ENCODE data around the gene NIN. TPM values are rescaled to one million over a fixed set of nuclear protein-coding genes. Genes with fewer than 3 reads are reported as not detected.

The NIN gene
- total RNA-seq, 1 donor from 2014 or later = 67.5 TPM

GRCh38 chr14:50839691-50840090 is 8.7 kb upstream of the NIN start:
- DNase-seq = no peak

DNA sequence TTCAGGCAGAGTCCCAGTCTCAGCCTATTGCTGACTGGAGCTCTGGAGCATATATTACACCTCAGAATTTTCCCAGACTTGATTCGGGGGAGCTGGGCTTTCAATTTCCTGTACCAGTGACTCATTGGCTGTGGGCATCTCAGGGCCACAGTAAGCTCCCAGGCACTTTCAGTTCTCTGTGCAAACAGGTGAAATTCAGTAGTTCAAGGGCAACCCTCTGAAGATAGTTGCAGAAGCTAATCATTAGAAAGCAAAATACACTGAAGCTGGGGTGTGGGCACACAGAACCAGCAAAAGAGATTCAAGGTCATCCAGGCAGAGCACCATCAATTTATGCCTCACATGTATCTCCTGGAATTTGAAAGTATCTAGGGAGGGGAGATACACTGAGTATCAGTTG is 8.1 kb upstream of the NIN start:
- DNase-seq = no peak

DNA sequence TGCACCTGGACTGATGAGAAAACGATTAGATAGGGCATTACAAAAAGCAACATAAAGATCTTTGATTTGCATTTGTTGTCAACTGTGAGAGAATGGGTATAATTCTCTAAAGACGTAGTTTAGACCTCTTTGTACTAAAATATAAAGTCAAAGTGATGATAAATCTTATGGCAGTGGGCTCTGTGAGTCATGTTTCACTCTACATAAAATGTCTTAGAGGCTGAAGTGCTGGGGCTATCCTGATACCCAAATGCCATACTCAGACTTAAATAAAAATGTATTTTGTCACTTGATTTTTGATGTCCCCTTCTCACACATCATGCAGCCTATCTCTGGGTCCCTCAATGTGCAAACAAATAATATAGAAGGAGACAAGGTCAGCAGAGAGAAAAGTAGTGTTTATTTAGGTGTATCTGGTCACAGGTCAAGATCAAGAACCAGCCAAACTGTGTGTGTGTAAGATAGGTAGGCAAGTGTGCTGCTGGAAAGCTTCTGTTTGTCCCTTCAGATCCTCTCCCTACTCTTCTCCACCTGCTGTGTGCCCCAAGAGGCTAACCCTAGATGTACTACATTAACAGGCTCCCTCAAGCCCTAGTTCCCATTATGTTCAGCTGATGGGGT is 7.0 kb upstream of the NIN start:
- no peak for DNase-seq

DNA sequence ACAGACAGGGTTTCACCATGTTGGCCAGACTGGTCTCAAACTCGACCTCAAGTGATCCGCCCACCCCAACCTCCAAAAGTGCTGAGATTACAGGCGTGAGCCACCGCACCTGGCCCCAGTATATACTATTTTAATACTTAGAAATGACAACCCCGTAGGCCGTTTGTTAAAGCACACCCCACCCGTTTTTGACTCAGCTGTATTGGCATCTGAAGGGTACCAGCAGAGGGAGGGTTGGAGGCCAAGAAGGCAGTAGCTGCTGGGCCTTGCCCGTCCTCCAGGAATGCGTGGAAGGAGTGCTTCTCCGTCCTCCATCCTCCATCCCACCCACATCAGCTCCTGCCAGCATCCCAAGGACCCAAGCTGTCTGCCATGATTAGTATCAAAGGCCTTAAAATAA is 6.3 kb upstream of the NIN start:
- DNase-seq = no peak

GRCh38 chr14:50836515-50836914 is 5.6 kb upstream of the NIN start:
- DNase-seq = no peak

DNA sequence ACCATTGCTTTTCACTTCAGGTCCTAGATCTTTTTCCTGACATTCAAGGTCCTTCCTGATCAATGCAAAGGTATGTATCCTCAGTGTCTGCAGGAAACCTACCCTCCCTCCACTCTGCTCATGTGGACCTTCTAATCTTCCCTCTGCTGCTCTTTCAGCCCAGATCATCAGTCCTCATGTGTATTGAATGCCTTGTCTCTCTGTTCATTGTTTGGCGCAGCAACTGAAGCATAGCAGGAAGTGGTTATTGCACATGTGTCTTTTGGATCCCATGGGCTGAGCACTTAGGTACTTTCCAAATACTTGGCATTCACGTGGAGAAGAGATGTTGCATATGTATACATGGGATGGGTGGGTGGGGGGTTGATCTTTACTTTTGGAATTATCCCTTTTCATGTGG is 4.3 kb upstream of the NIN start:
- DNase-seq = no peak

DNA sequence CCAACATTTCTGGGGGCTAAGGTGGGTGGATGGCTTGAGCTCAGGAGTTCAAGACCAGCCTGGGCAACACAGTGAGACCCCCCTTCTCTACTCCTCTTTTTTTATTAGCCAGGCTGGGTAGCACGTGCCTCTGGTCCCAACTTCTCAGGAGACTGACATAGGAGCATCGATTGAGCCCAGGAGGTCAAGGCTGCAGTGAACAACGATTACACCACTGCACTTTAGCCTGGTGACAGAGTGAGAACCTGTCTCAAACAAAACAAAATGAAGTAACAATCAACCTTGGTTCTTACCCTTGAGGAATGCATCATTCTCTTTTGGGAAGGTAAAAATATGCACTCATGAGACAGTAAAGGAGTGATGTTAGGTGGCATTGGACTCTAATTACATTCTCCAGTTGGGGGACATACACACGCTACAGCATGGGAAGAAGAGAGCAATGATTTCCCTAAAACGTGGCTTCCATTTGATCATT is 3.9 kb upstream of the NIN start:
- DNase-seq = no peak

GRCh38 chr14:50832935-50833630 is 2.1 kb upstream of the NIN start:
- DNase-seq = no peak

GRCh38 chr14:50831726-50832168 is 785 bp upstream of the NIN start:
- DNase-seq = no peak

DNA sequence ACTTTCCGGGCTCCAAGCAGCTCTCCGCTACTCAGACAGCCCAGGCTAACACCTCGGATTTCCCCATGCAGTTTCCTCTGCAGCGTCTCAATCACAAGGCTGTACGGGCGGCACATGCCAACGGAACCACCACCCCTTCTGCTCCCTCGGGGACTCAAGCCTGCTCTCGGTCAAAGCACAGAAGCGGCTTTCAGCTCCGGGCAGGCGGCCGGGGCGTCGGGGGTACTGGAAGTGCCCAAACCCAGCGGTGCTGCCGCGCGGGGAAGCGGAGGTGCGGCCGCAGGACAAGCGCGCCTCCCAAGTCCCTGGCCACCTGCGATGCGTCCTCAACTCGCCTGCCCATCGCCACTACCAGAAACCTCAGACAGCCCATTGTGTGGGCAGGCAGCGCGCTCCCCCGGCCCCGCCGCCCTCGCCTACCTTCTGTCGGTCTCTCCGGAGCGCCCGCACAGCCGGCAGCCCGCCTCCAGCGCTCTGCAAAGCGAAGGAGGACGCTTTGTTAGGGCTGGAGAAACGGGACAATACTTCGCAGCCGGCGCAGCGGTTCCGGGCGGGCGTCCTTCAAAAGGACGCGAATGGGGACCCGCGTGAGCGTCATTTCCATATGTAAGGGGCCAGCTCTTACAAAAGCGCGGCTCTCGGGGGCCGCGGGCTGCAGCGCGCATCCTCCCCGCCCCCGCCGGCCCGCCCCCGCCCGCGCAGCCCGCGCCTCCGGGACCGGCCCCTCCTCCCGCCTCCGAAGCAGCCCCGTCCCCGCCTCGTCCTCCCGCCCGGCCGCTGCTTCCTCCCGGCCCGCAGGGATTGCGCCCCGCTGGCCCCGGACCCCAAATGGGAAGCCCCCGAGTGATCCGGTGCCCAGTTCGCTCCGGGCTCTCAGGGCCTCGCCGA is 674 bp downstream of the NIN start:
- DNase-seq = peak; percentile 62

DNA sequence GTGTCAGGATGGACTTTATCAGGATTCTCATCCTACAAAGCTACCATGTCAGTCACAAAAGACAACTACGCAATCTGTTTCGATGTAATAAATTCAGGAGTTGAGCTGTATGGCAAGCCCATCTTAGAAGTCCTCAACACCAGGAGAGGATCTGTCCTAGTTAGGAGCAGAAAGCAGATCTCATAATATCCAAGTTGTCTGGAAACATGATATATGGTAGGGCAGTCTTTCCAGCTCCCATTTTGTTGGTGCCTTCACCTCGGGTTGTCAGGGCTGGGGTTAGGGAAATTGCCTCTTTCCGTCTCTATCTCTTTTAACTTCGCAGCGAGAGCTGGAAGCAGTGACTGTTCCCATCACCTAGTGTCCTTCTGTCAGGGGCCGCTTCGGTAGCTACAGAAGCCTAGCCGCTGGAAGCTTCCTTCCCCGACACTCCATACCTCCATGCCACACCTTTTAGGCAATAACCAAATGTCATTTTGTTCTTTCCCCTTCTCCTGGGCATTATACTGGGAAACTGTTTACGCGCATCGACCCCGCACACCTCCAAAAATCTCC is 1.4 kb downstream of the NIN start:
- no peak for DNase-seq

GRCh38 chr14:50828721-50829488 is 2.1 kb downstream of the NIN start:
- no peak for DNase-seq

- no peak for DNase-seq
Observed at GRCh38 chr14:50826681-50827080, 4.3 kb downstream of the NIN start.

GRCh38 chr14:50825307-50825706 is 5.7 kb downstream of the NIN start:
- DNase-seq = no peak

- no peak for DNase-seq
Observed at GRCh38 chr14:50823762-50824636, 7.0 kb downstream of the NIN start.

DNA sequence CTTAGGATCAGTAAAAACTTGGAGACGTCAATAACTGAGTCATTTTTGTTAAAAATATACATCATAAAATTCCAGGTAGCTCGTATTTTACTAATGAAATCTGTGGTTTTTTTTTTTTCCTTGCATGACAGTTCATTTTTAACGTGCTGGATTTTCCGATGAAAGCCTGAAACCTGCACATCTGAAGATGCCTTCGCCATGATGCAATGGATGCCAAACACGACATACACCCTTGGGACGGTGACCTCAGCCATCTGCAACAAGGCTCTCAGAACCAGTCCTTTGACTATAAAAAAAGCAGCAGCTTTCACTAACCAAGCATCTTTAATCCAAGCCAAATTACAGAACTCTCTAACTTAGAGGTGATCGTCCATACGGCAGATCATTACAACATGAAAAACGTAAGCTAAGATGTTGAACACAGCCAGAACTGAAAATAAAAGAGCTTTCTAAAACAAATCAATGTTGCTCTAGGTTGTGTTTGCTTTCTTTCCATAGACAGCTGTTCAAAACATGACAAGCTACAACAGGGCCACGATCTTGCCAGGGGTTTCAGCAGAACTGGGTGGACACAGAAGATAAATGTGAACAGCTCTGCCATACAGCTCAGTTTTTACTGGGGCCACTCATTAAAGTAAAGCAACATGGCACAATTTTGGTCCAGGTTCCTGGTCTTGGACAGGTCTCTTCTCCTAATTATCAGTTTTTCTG is 7.8 kb downstream of the NIN start:
- no peak for DNase-seq

DNA sequence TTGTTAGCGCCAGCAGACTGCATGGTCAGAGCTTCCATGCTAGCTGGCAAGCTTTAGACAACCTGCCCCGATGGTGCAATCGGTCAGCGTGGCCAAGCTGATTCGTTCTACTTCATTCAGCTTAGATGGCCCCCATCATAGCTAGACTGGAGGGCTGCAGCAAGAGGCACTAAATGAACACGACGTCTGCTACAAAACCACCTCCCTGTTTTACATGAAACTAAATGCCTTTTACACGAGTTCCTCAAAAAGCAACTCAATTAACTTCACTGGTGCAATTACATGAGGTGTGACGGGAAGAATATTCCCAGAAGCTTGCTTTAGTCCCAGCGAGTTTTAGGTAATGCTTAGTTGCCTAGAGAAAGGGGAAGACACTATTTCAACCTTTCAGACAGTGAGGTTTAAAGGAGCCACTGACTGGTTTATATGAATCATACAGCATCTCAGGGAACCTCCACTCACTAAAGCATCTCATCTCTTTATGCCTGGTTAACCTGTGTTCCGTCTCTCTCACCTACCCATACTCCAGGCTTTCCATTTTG is 8.4 kb downstream of the NIN start:
- DNase-seq = no peak

GRCh38 chr14:50821510-50822464 is 9.2 kb downstream of the NIN start:
- no peak for DNase-seq
